ENCODE measurements around the gene SORCS1.

GRCh38 chr10:106727170-106727569, 437.3 kb downstream of the SORCS1 start:
- TF ChIP-seq CTCF (IDR thresholded peaks at IDR 0.05) (no peak), POLR2A (IDR thresholded peaks at IDR 0.05) (no peak)
